ENCODE results near the gene CACNA2D3.

CACNA2D3 gene

GRCh38 chr3:54832876-54833275, 710.5 kb downstream of the CACNA2D3 start:
- no peaks in the 10 kb centered on the region; the same call in 1 of the 2 replicates for H3K9me3 ChIP-seq (ENCODE audit: control insufficient read depth, insufficient read depth, low read length)
- no peak overlapping the region for H3K9ac ChIP-seq (ENCODE audit: low read depth, low read length)

GRCh38 chr3:54835701-54836100, 713.3 kb downstream of the CACNA2D3 start:
- peaks cover 2% of the 10 kb centered on the region for H3K36me3 ChIP-seq (ENCODE audit: insufficient read depth, low read length)
- H3K4me1 ChIP-seq (ENCODE audit: insufficient read depth, low read length), result no peaks in the 10 kb centered on the region
- H3K9ac ChIP-seq (ENCODE audit: low read depth, low read length), result no peak overlapping the region
- no peaks in the 10 kb centered on the region; the same call in 1 of the 2 replicates for H3K9me3 ChIP-seq (ENCODE audit: control insufficient read depth, insufficient read depth, low read length)

More at GRCh38 chr3:54832876-54833275, 710.5 kb downstream of the CACNA2D3 start:
- Histone ChIP-seq H3K36me3 (ENCODE audit: insufficient read depth, low read length) (peaks cover 2% of the 10 kb centered on the region), H3K4me1 (ENCODE audit: insufficient read depth, low read length) (no peaks in the 10 kb centered on the region)

GRCh38 chr3:54836871-54837270, 714.5 kb downstream of the CACNA2D3 start:
- no peak overlapping the region for H3K9ac ChIP-seq (ENCODE audit: low read depth, low read length)
- no peaks in the 10 kb centered on the region for H3K4me1 ChIP-seq (ENCODE audit: insufficient read depth, low read length)
- no peaks in the 10 kb centered on the region; the same call in 1 of the 2 replicates for H3K36me3 ChIP-seq (ENCODE audit: insufficient read depth, low read length)
- no peaks in the 10 kb centered on the region for H3K9me3 ChIP-seq (ENCODE audit: control insufficient read depth, insufficient read depth, low read length)

- Histone ChIP-seq H3K36me3 (ENCODE audit: insufficient read depth, low read length) (no peaks in the 10 kb centered on the region; the same call in 1 of the 2 replicates), H3K9me3 (ENCODE audit: control insufficient read depth, insufficient read depth, low read length) (no peaks in the 10 kb centered on the region), H3K4me1 (ENCODE audit: insufficient read depth, low read length) (no peaks in the 10 kb centered on the region), H3K9ac (ENCODE audit: low read depth, low read length) (no peak overlapping the region)
Measured at GRCh38 chr3:54837964-54838363, 715.6 kb downstream of the CACNA2D3 start.

GRCh38 chr3:54841471-54841870, 719.1 kb downstream of the CACNA2D3 start:
- H3K9me3 ChIP-seq (ENCODE audit: control insufficient read depth, insufficient read depth, low read length), result no peaks in the 10 kb centered on the region
- H3K4me1 ChIP-seq (ENCODE audit: insufficient read depth, low read length), result no peaks in the 10 kb centered on the region
- H3K9ac ChIP-seq (ENCODE audit: low read depth, low read length), result no peak overlapping the region
- peaks cover 4% of the 10 kb centered on the region; the same call in 1 of the 2 replicates for H3K36me3 ChIP-seq (ENCODE audit: insufficient read depth, low read length)

GRCh38 chr3:54843352-54843751, 721.0 kb downstream of the CACNA2D3 start:
- H3K4me1 ChIP-seq (ENCODE audit: insufficient read depth, low read length), result no peaks in the 10 kb centered on the region
- H3K36me3 ChIP-seq (ENCODE audit: insufficient read depth, low read length), result peaks cover 4% of the 10 kb centered on the region; the same call in 1 of the 2 replicates
- H3K9me3 ChIP-seq (ENCODE audit: control insufficient read depth, insufficient read depth, low read length), result no peaks in the 10 kb centered on the region
- no peak overlapping the region for H3K9ac ChIP-seq (ENCODE audit: low read depth, low read length)

GRCh38 chr3:54844211-54844610, 721.9 kb downstream of the CACNA2D3 start:
- H3K9me3 ChIP-seq (ENCODE audit: control insufficient read depth, insufficient read depth, low read length), result no peaks in the 10 kb centered on the region
- no peaks in the 10 kb centered on the region for H3K4me1 ChIP-seq (ENCODE audit: insufficient read depth, low read length)
- no peak overlapping the region for H3K9ac ChIP-seq (ENCODE audit: low read depth, low read length)
- peaks cover 4% of the 10 kb centered on the region; the same call in 1 of the 2 replicates for H3K36me3 ChIP-seq (ENCODE audit: insufficient read depth, low read length)

GRCh38 chr3:54845011-54845410, 722.7 kb downstream of the CACNA2D3 start:
- H3K9ac ChIP-seq (ENCODE audit: low read depth, low read length), result no peak overlapping the region
- H3K9me3 ChIP-seq (ENCODE audit: control insufficient read depth, insufficient read depth, low read length), result no peaks in the 10 kb centered on the region

GRCh38 chr3:54845551-54845950, 723.2 kb downstream of the CACNA2D3 start:
- Histone ChIP-seq H3K9me3 (ENCODE audit: control insufficient read depth, insufficient read depth, low read length) (no peaks in the 10 kb centered on the region), H3K36me3 (ENCODE audit: insufficient read depth, low read length) (peaks cover 4% of the 10 kb centered on the region; the same call in 1 of the 2 replicates), H3K4me1 (ENCODE audit: insufficient read depth, low read length) (no peaks in the 10 kb centered on the region), H3K9ac (ENCODE audit: low read depth, low read length) (no peak overlapping the region)

More at GRCh38 chr3:54845011-54845410, 722.7 kb downstream of the CACNA2D3 start:
- Histone ChIP-seq H3K36me3 (ENCODE audit: insufficient read depth, low read length) (peaks cover 4% of the 10 kb centered on the region; the same call in 1 of the 2 replicates), H3K4me1 (ENCODE audit: insufficient read depth, low read length) (no peaks in the 10 kb centered on the region)

GRCh38 chr3:54846119-54846518, 723.8 kb downstream of the CACNA2D3 start:
- H3K9me3 ChIP-seq (ENCODE audit: control insufficient read depth, insufficient read depth, low read length), result no peaks in the 10 kb centered on the region
- peaks cover 4% of the 10 kb centered on the region; the same call in 1 of the 2 replicates for H3K36me3 ChIP-seq (ENCODE audit: insufficient read depth, low read length)
- H3K9ac ChIP-seq (ENCODE audit: low read depth, low read length), result no peak overlapping the region
- H3K4me1 ChIP-seq (ENCODE audit: insufficient read depth, low read length), result no peaks in the 10 kb centered on the region

GRCh38 chr3:54847361-54847760, 725.0 kb downstream of the CACNA2D3 start:
- Histone ChIP-seq H3K9me3 (ENCODE audit: control insufficient read depth, insufficient read depth, low read length) (no peaks in the 10 kb centered on the region), H3K4me1 (ENCODE audit: insufficient read depth, low read length) (no peaks in the 10 kb centered on the region), H3K36me3 (ENCODE audit: insufficient read depth, low read length) (0 out of 2 replicates have a peak, but pooled peaks cover 4% of the 10 kb centered on the region), H3K9ac (ENCODE audit: low read depth, low read length) (no peak overlapping the region)

- H3K9me3 ChIP-seq (ENCODE audit: control insufficient read depth, insufficient read depth, low read length), result no peaks in the 10 kb centered on the region
- no peaks in the 10 kb centered on the region for H3K36me3 ChIP-seq (ENCODE audit: insufficient read depth, low read length)
- H3K9ac ChIP-seq (ENCODE audit: low read depth, low read length), result no peak overlapping the region
- H3K4me1 ChIP-seq (ENCODE audit: insufficient read depth, low read length), result no peaks in the 10 kb centered on the region; the same call in 1 of the 2 replicates
Measured at GRCh38 chr3:54849360-54849759, 727.0 kb downstream of the CACNA2D3 start.

GRCh38 chr3:54850484-54851018, 728.2 kb downstream of the CACNA2D3 start:
- Histone ChIP-seq H3K4me1 (ENCODE audit: insufficient read depth, low read length) (no peaks in the 10 kb centered on the region; the same call in 1 of the 2 replicates), H3K9ac (ENCODE audit: low read depth, low read length) (no peak overlapping the region), H3K9me3 (ENCODE audit: control insufficient read depth, insufficient read depth, low read length) (no peaks in the 10 kb centered on the region), H3K36me3 (ENCODE audit: insufficient read depth, low read length) (no peaks in the 10 kb centered on the region)

- no peaks in the 10 kb centered on the region for H3K9me3 ChIP-seq (ENCODE audit: control insufficient read depth, insufficient read depth, low read length)
- H3K36me3 ChIP-seq (ENCODE audit: insufficient read depth, low read length), result no peaks in the 10 kb centered on the region
- H3K9ac ChIP-seq (ENCODE audit: low read depth, low read length), result no peak overlapping the region
- H3K4me1 ChIP-seq (ENCODE audit: insufficient read depth, low read length), result peaks cover 18% of the 10 kb centered on the region
Measured at GRCh38 chr3:54853573-54854404, 731.4 kb downstream of the CACNA2D3 start.

GRCh38 chr3:54856271-54856670, 733.9 kb downstream of the CACNA2D3 start:
- no peaks in the 10 kb centered on the region for H3K9me3 ChIP-seq (ENCODE audit: control insufficient read depth, insufficient read depth, low read length)
- no peaks in the 10 kb centered on the region for H3K36me3 ChIP-seq (ENCODE audit: insufficient read depth, low read length)
- H3K9ac ChIP-seq (ENCODE audit: low read depth, low read length), result no peak overlapping the region
- H3K4me1 ChIP-seq (ENCODE audit: insufficient read depth, low read length), result peaks cover 18% of the 10 kb centered on the region
